WI38 (cell line): Measurements from ENCODE around the gene REEP3.

Experiments
- H3K4me3 ChIP-seq: 2 replicates; pipeline ENCODE4 v1.5.1; 2011; ENCODE audit warnings: low read depth, mild to moderate bottlenecking, control low read depth, low read length
- TF ChIP-seq, protein P1 (sequence below): IDR thresholded peaks from 2 replicates; pipeline ENCODE4 v1.5.1; 2012; ENCODE audit warnings: low read depth, mild to moderate bottlenecking, control low read depth, low read length

The REEP3 gene

DNA sequence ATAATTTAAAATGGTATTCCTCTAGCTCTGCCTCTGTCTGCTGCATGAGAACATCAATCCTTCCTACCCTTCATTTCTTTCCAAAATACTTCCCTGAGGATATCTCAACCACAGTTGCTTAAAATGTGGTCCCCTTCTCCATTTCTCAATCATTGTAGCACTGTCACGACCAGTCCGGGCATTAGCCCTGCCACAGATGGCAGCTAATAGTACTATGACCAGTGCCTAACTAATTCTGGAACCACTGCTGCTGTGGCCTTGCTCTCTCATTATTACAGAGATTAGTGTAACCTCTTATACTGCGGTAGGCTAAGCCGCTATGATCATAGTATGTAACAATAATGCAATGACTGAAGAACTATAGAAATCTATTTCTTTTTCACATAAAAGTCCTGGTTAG is 66.0 kb downstream of the REEP3 start:
- TF ChIP-seq, protein P1, sequence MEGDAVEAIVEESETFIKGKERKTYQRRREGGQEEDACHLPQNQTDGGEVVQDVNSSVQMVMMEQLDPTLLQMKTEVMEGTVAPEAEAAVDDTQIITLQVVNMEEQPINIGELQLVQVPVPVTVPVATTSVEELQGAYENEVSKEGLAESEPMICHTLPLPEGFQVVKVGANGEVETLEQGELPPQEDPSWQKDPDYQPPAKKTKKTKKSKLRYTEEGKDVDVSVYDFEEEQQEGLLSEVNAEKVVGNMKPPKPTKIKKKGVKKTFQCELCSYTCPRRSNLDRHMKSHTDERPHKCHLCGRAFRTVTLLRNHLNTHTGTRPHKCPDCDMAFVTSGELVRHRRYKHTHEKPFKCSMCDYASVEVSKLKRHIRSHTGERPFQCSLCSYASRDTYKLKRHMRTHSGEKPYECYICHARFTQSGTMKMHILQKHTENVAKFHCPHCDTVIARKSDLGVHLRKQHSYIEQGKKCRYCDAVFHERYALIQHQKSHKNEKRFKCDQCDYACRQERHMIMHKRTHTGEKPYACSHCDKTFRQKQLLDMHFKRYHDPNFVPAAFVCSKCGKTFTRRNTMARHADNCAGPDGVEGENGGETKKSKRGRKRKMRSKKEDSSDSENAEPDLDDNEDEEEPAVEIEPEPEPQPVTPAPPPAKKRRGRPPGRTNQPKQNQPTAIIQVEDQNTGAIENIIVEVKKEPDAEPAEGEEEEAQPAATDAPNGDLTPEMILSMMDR: no peak
- H3K4me3 ChIP-seq: no peak overlapping the region

DNA sequence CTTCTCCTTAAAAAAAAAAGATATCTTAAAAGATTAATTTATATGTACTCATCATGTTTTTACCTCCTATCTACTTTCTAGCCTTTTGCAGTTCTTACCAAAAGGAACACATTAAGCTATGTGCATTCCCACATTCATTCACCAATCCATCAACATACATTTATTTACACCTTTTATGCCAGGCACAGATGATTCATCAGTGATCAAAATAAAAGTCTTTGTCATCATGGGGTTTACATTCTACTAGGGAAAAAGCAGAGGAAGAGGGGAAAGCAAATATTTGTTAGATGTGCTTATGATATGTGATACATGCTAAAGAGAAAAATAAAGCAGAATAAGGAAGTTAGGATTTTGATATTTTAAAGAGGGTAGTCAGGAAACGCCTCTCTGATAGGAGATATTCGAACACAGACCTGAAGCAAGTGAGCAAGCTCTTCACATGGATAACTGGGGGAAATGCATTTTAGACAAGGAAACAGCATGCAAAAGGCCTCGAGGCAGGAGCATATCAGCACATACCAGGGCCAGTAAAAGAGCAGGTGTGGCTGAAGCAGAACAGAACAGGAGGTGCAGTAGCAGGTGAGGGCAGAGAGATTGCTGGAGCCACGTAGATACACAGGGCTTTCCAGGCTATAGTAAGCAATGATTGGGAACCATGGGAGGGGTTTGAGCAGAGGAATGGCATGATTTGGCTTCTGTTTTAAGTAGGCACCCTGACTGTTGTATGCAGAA is 67.4 kb downstream of the REEP3 start:
- TF ChIP-seq, protein P1: no peak

DNA sequence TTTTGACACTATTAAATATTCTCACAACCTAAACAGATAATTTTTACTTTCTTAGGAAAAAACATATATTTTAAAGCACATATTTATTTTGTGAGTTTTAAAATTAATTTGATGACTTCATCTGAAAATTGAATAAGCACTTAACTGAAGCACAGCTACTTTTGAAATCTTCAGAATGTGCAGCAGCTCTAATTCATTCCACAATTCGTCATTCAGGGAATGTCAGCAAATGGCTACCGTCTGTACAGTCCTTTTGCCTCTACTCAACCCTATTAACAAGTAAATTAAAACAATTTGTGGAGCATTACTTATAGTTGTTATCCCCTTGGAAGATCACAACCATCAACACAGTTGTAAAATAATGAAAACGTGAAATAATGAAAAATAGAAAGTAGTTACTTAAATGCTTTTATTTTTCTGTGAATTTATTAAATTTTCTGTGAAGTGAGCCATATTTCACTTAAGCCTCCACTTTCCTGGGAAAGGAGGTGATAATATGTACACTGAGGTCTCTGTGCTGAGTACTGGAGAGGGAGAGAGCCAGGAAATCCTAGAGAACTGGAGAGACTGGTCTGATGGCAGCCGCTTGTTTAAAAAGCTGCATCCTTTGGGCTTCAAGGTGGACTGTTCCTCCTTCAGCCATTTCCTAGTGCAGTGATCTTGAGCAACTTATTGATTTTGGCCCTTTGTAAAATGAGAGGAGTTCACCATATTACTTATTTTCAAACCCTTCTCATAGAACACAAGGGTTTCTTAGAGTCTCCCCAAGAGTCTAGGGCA is 70.6 kb downstream of the REEP3 start:
- no peak overlapping the region for H3K4me3 ChIP-seq
- TF ChIP-seq, protein P1: no peak

More for the DNA sequence above, 67.4 kb downstream of the REEP3 start:
- H3K4me3 ChIP-seq: no peak overlapping the region

DNA sequence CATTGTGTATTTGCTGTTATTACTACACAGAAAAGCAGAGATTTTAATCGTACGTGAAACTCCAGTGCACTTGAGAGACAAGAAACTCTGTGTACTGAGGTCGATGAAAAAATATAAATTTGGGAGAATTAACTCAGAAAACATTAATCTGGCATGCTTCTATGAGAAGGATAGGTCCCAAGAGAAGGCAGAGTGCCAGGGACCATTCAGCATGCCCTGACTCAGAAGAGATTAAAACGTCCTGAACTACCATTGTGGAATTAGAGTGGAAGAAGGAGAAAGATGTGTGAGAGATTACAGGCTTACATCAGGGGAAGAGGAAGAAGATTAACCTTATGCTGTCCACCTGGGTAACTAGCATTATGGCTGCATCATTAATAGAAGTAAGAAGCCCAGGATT is 72.4 kb downstream of the REEP3 start:
- H3K4me3 ChIP-seq: no peak overlapping the region
- TF ChIP-seq, protein P1: no peak

DNA sequence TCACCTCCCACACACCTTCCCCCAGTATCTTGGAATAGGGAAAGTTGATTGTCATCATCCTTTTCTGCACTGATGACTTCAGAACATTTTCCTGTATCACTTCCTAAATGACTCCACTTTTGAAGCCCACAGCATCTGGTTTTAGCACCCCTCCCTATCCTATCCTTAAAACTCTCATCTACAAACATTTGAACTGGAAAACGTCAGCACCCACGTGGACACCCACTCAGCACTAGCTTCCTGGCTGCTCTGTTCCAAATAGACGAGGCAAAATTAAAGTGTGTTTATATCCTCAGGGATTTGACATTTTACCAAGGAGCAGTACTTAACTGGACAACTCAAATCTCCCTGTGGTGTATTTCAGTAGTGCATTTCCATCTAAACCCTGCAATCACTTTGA is 73.9 kb downstream of the REEP3 start:
- TF ChIP-seq, protein P1: no peak
- H3K4me3 ChIP-seq: no peak overlapping the region

DNA sequence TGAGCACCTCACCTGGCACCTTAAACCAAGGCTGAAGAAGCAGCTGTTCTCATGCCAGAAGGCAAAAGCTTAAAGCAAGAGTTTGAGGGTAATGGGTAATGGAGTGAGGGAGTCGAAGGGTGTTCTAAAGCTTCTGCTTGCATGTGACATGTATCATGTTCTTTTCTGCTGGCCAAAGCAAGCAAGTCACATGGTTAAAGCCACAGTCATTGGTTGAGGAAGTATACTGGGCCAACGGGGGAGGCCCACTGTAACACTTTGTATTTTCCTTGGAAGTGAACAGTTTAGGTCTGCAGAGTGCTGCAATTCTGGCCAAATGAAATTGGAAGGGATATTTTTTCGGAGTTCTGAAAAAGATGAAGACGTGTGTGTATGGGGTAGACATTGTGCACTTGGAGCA is 75.7 kb downstream of the REEP3 start:
- no peak overlapping the region for H3K4me3 ChIP-seq
- TF ChIP-seq, protein P1: no peak

DNA sequence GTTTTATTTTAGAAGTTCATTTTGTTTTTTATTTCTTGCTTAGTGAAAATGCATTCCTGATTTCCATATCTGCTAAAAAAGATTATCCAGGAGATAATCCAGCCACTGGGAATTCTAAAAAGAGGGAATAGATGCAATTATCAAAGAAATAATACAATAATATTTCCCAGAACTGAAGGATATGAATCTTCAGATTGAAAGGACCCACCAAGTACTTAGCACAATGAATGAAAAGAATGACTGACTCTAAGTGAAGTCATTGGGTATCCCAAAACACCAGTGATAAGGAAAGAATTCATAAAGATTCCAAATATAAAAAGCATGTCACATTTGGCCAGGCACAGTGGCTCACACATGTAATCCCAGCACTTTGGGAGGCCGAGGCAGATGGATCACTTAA is 79.3 kb downstream of the REEP3 start:
- no peak overlapping the region for H3K4me3 ChIP-seq
- TF ChIP-seq, protein P1: no peak
